A549 (cell line): ENCODE results near the gene RHOJ. TPM values are rescaled to one million over a fixed set of nuclear protein-coding genes. Genes with fewer than 3 reads are reported as not detected.

Source experiments
- ATAC-seq, 2 experiments: fragments of 200-7000 bp in 1 of 2; fragments of >200 bp in 1 of 2; cut with Nextera tagmentation in 1 of 2; cut with Tn5 transposase in 1 of 2; 3 replicates each; pipeline versions ENCODE4 v1.8.0 to v1.9.1; 2018 to 2020; ENCODE audit warnings: mild to moderate bottlenecking in 1 of 2, moderate library complexity in 1 of 2
- CTCF ChIA-PET: fragments of 300-600 bp; sonication (Branson Sonifier 250); formaldehyde crosslinking; extraction: SDS; loops from one replicate; lab custom pipeline; 2021; ENCODE audit warnings: antibody characterized with exemption, inconsistent platforms; lab: Yijun Ruan, JAX
- POLR2A ChIA-PET: fragments of 350-600 bp; formaldehyde crosslinking; extraction: SDS; loops from one replicate; lab custom pipeline; 2021; ENCODE audit warnings: antibody characterized with exemption, inconsistent platforms; lab: Yijun Ruan, JAX
- DNase-seq, 2 experiments: peaks; one replicate each; pipeline versions ENCODE4 v3.0.0 to v3.0.0-alpha.2; 2011 to 2016; ENCODE audit warnings: low read depth in 1 of 2, low spot score in 1 of 2
- FAIRE-seq: peaks from 2 replicates; lab custom pipeline; 2011; peaks lifted over from hg19 to GRCh38; lab: Jason Lieb, UNC
- H3K27ac ChIP-seq, 2 experiments: fragments of >200 bp; sonication (Bioruptor Twin); formaldehyde crosslinking; 3 replicates each; pipeline ENCODE4 v1.5.1; 2016 to 2017
- H3K4me1 ChIP-seq: fragments of >200 bp; sonication (Bioruptor Twin); formaldehyde crosslinking; 3 replicates; pipeline ENCODE4 v1.6.1; 2016
- H3K4me2 ChIP-seq: fragments of >200 bp; sonication (Bioruptor Twin); formaldehyde crosslinking; 3 replicates; pipeline ENCODE4 v1.6.1; 2016
- H3K4me3 ChIP-seq: fragments of >200 bp; sonication (Bioruptor Twin); formaldehyde crosslinking; 3 replicates; pipeline ENCODE4 v1.5.1; 2016
- H3K9me3 ChIP-seq: fragments of >200 bp; sonication (Bioruptor Twin); formaldehyde crosslinking; 3 replicates; pipeline ENCODE4 v1.6.1; 2016
- BCL3 ChIP-seq: fragments of >200 bp; sonication (Bioruptor Twin); formaldehyde crosslinking; IDR thresholded peaks from 3 replicates; pipeline ENCODE4 v1.6.1; 2016
- BHLHE40 ChIP-seq: IDR thresholded peaks from 2 replicates; pipeline ENCODE4 v1.6.1; 2012; ENCODE audit warnings: low read depth, low read length, inconsistent platforms
- CEBPB ChIP-seq, 2 experiments: fragments of >200 bp in 1 of 2; sonication (Bioruptor Twin) in 1 of 2; formaldehyde crosslinking in 1 of 2; IDR thresholded peaks; 2 replicates each; pipeline ENCODE4 v1.6.1; 2012 to 2016
- EHF ChIP-seq: fragments of 250-450 bp; sonication (Bioruptor Pico); IDR thresholded peaks from 2 replicates; pipeline ENCODE4 v1.5.0; 2020; ENCODE audit warnings: mild to moderate bottlenecking
- ESRRA ChIP-seq: fragments of 150-350 bp; IDR thresholded peaks from 2 replicates; pipeline ENCODE4 v1.6.1; 2014; ENCODE audit warnings: mild to moderate bottlenecking, low read length, borderline replicate concordance
- FOSB ChIP-seq: fragments of 250-450 bp; sonication (Bioruptor Pico); IDR thresholded peaks from 2 replicates; pipeline ENCODE4 v1.5.0; 2020; ENCODE audit warnings: mild to moderate bottlenecking, moderate library complexity
- FOXS1 ChIP-seq: fragments of 250-450 bp; sonication (Bioruptor Pico); IDR thresholded peaks from 2 replicates; pipeline ENCODE4 v1.5.0; 2020; ENCODE audit warnings: mild to moderate bottlenecking, moderate library complexity
- GATA3 ChIP-seq: IDR thresholded peaks from 2 replicates; pipeline ENCODE4 v1.6.1; 2012; ENCODE audit warnings: borderline replicate concordance
- HEYL ChIP-seq: fragments of 250-450 bp; sonication (Bioruptor Pico); IDR thresholded peaks from 2 replicates; pipeline ENCODE4 v1.8.0; 2021; ENCODE audit warnings: mild to moderate bottlenecking, moderate library complexity
- HOXB13 ChIP-seq: fragments of 250-450 bp; sonication (Bioruptor Pico); IDR thresholded peaks from 2 replicates; pipeline ENCODE4 v1.5.0; 2020; ENCODE audit warnings: low read depth, mild to moderate bottlenecking, moderate library complexity
- JUN ChIP-seq, 2 experiments: fragments of >200 bp; sonication (Bioruptor Twin); formaldehyde crosslinking; IDR thresholded peaks; 2 replicates in 1 of 2; 3 replicates in 1 of 2; pipeline ENCODE4 v1.6.1; 2016 to 2017
- JUNB ChIP-seq: fragments of >200 bp; sonication (Bioruptor Twin); formaldehyde crosslinking; IDR thresholded peaks from 2 replicates; pipeline ENCODE4 v1.6.1; 2016
- MAFK ChIP-seq: fragments of 450-650 bp; IDR thresholded peaks from 2 replicates; pipeline ENCODE4 v1.6.1; 2014; ENCODE audit not compliant: partially characterized antibody
- MAZ ChIP-seq: fragments of 150-350 bp; IDR thresholded peaks from 2 replicates; pipeline ENCODE4 v1.6.1; 2014; ENCODE audit warnings: antibody characterized with exemption, low read depth, low read length, borderline replicate concordance
- MYC ChIP-seq: IDR thresholded peaks from 2 replicates; pipeline ENCODE4 v1.6.1; 2012; ENCODE audit warnings: mild to moderate bottlenecking, inconsistent platforms, low read length, improper control_type of control experiment, borderline replicate concordance
- NFE2L2 ChIP-seq: fragments of 150-350 bp; conservative IDR thresholded peaks from 2 replicates; pipeline ENCODE4 v1.6.1; 2014; ENCODE audit warnings: low read length
- PHF8 ChIP-seq: fragments of 200-600 bp; sonication (generic); IDR thresholded peaks from 2 replicates; pipeline ENCODE4 v1.6.1; 2016; ENCODE audit warnings: low read depth, mild to moderate bottlenecking, antibody characterized with exemption, moderate library complexity, borderline replicate concordance
- RAD21 ChIP-seq, 2 experiments: fragments of >200 bp in 1 of 2; sonication (Bioruptor Twin) in 1 of 2; formaldehyde crosslinking in 1 of 2; IDR thresholded peaks in 1 of 2; conservative IDR thresholded peaks in 1 of 2; 2 replicates in 1 of 2; 3 replicates in 1 of 2; pipeline ENCODE4 v1.6.1; 2012 to 2018; ENCODE audit warnings: inconsistent platforms in 1 of 2
- RFX5 ChIP-seq: fragments of 450-650 bp; IDR thresholded peaks from 2 replicates; pipeline ENCODE4 v1.7.1; 2014; ENCODE audit warnings: antibody characterized with exemption, mild to moderate bottlenecking, moderate library complexity
- RNF2 ChIP-seq: fragments of 200-600 bp; sonication (generic); IDR thresholded peaks from 2 replicates; pipeline ENCODE4 v1.6.1; 2016; ENCODE audit warnings: low read depth, mild to moderate bottlenecking, antibody characterized with exemption, moderate library complexity, borderline replicate concordance
- SMC3 ChIP-seq: fragments of >200 bp; sonication (Bioruptor Twin); formaldehyde crosslinking; IDR thresholded peaks from 3 replicates; pipeline ENCODE4 v1.6.1; 2018; ENCODE audit warnings: inconsistent platforms
- TFCP2L1 ChIP-seq: fragments of 250-450 bp; sonication (Bioruptor Pico); IDR thresholded peaks from 2 replicates; pipeline ENCODE4 v1.5.0; 2021; ENCODE audit warnings: mild to moderate bottlenecking
- TP53 ChIP-seq: fragments of 250-450 bp; sonication (Bioruptor Pico); IDR thresholded peaks from 2 replicates; pipeline ENCODE4 v1.5.0; 2021; ENCODE audit warnings: mild to moderate bottlenecking, moderate library complexity
- USF2 ChIP-seq: fragments of 450-650 bp; IDR thresholded peaks from 2 replicates; pipeline ENCODE4 v1.6.1; 2014; ENCODE audit warnings: antibody characterized with exemption
- ZC3H11A ChIP-seq: fragments of 450-650 bp; IDR thresholded peaks from 2 replicates; pipeline ENCODE4 v1.6.1; 2014; ENCODE audit warnings: antibody characterized with exemption, mild to moderate bottlenecking
- ZNF302 ChIP-seq: fragments of 250-450 bp; sonication (Bioruptor Pico); IDR thresholded peaks from 2 replicates; pipeline ENCODE4 v1.9.0; 2021; ENCODE audit warnings: inconsistent platforms, mild to moderate bottlenecking, moderate library complexity
- WGBS: methylation state at CpG from one replicate; pipeline ENCODE4 v1.1.6; 2017; ENCODE audit errors: missing lambda C conversion rate; 5-methylcytosine and 5-hydroxymethylcytosine counted together
- polyA plus RNA-seq, 4 experiments: library from polyadenylated mRNA; depleted of rRNA in 3 of 4; stranded (reverse); fragments of >200 nt; fragmentation: RNase III in 1 of 4; extraction: RNeasy Plus Mini Kit Qiagen cat#74134 plus additional on column Dnase treatment in 1 of 4; gene quantifications; 2 replicates in 3 of 4; 3 replicates in 1 of 4; pipeline ENCODE4 v1.2.3, GENCODE V29; 2011 to 2017
- TF ChIP-seq, protein P1 (sequence below): fragments of >200 bp; sonication (Bioruptor Twin); formaldehyde crosslinking; IDR thresholded peaks from 3 replicates; pipeline ENCODE4 v1.5.1; 2016

Gene RHOJ
- polyA plus RNA-seq, 2 of the 4 experiments (the other 2 are of a cell fraction): not detected

- Histone ChIP-seq H3K9me3 (no peaks in the 10 kb centered on the region), H3K27ac (no peak overlapping the region)
- WGBS: 4% methylated on average over 1 of the region's 1 CpG
- POLR2A ChIA-PET: no interaction called here
- ATAC-seq: no peak
- TF ChIP-seq TP53 (CRISPR knock-in tag) (no peak), SMC3 (no peak), MAZ (no peak), NFE2L2 (no peak), HOXB13 (no peak), HEYL (no peak), GATA3 (no peak), TFCP2L1 (CRISPR knock-in tag) (no peak), USF2 (no peak), JUN (IDR thresholded peaks at IDR 0.05) (no peak), ZNF302 (CRISPR knock-in tag) (no peak), RNF2 (no peak), RFX5 (no peak), EHF (CRISPR knock-in tag) (no peak)
- TF ChIP-seq, protein P1, sequence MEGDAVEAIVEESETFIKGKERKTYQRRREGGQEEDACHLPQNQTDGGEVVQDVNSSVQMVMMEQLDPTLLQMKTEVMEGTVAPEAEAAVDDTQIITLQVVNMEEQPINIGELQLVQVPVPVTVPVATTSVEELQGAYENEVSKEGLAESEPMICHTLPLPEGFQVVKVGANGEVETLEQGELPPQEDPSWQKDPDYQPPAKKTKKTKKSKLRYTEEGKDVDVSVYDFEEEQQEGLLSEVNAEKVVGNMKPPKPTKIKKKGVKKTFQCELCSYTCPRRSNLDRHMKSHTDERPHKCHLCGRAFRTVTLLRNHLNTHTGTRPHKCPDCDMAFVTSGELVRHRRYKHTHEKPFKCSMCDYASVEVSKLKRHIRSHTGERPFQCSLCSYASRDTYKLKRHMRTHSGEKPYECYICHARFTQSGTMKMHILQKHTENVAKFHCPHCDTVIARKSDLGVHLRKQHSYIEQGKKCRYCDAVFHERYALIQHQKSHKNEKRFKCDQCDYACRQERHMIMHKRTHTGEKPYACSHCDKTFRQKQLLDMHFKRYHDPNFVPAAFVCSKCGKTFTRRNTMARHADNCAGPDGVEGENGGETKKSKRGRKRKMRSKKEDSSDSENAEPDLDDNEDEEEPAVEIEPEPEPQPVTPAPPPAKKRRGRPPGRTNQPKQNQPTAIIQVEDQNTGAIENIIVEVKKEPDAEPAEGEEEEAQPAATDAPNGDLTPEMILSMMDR: no peak
- TF ChIP-seq, all 56 proteins: peak for 0
- no peak for FAIRE-seq
- no peak for DNase-seq
- no peak overlapping the region for H3K4me2 ChIP-seq
- CTCF ChIA-PET: interaction anchor here (0.7 to 1.6 kb wide), 4 partner anchors 73 to 1086 kb away, joined by 3 read pairs; no protein-coding TSS in a partner anchor
- no peak overlapping the region for H3K4me3 ChIP-seq
- H3K4me1 ChIP-seq: no peaks in the 10 kb centered on the region
Observed at GRCh38 chr14:63248211-63248610, 44.0 kb downstream of the RHOJ start.

DNA sequence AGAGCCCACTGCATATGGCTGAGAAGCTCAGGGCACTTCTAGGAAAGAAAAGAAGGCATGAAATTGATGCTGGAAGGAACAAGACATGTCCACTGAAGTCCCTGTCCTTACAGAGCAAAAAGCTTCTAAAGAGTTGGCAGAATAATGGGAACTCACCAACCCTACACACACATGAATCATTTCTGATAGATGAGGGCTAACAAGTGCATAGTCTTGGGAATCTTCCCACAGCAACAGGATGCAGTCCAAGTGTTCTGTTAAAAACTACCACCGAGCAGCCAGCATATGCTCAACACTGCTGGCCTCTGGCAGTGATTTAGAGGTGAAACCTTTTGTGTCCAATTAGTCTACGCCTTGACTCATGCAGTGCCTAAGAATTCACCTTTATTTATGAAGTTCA is 44.8 kb downstream of the RHOJ start:
- TF ChIP-seq MYC: no peak
- TF ChIP-seq FOXS1 (CRISPR knock-in tag): no peak
- TF ChIP-seq RAD21 (conservative IDR thresholded peaks at IDR 0.05 in 1 of 2, IDR thresholded peaks at IDR 0.05 in 1 of 2): no peak
- CTCF ChIA-PET: interaction anchor here (0.8 to 1.2 kb wide), 4 partner anchors 28 to 1086 kb away, joined by 3 to 5 read pairs (median 3); no protein-coding TSS in a partner anchor
- H3K9me3 ChIP-seq: no peaks in the 10 kb centered on the region
- ATAC-seq (no peak), DNase-seq (no peak), FAIRE-seq (no peak)
- POLR2A ChIA-PET: no interaction called here
- no peak overlapping the region for H3K4me3 ChIP-seq
- no peak overlapping the region for H3K4me2 ChIP-seq
- WGBS: 0% methylated on average over 2 of the region's 2 CpGs
- no peak overlapping the region for H3K27ac ChIP-seq
- H3K4me1 ChIP-seq: no peaks in the 10 kb centered on the region

DNA sequence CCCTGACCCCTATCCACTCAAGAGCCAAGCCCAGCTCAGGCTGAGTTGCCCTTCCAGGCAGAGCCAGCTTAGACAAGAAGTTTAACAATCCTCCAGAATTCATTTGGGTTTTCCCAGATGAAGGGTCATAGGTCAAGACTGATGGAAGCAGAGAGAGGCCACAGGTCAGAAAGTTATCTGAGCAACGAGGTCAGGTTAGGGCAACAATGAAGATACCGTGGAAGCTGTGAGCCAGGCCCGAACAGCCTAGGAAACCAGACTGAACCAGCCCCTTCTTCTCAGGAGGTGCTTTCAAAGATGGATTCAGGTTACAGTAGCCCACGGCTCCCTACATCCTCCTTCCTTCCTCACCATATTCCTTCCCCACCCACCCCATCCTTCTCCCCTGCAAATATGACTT is 53.1 kb downstream of the RHOJ start:
- DNase-seq: no peak
- ChIA-PET CTCF (interaction anchor here (1.3 to 1.4 kb wide), 2 partner anchors 18 to 20 kb away, joined by 3 read pairs; no protein-coding TSS in a partner anchor), POLR2A (no interaction called here)
- Histone ChIP-seq H3K27ac (no peak overlapping the region), H3K9me3 (no peaks in the 10 kb centered on the region), H3K4me3 (no peak overlapping the region), H3K4me1 (no peaks in the 10 kb centered on the region), H3K4me2 (no peak overlapping the region)
- TF ChIP-seq ZNF302 (CRISPR knock-in tag): no peak
- no peak for TF ChIP-seq PHF8
- no peak for TF ChIP-seq CEBPB (IDR thresholded peaks at IDR 0.05)
- TF ChIP-seq ZC3H11A: no peak
- no peak for TF ChIP-seq BHLHE40
- no peak for TF ChIP-seq JUN (IDR thresholded peaks at IDR 0.05)
- no peak for TF ChIP-seq BCL3
- no peak for TF ChIP-seq TP53 (CRISPR knock-in tag)
- no peak for TF ChIP-seq FOSB (CRISPR knock-in tag)
- TF ChIP-seq, protein P1: no peak
- TF ChIP-seq JUNB: no peak
- TF ChIP-seq ESRRA: no peak
- TF ChIP-seq MAFK: no peak
- no peak for ATAC-seq
- FAIRE-seq: no peak
- 25% methylated on average over 4 of the region's 4 CpGs for WGBS
